Stromal cell of bone marrow (primary cell): ENCODE results near the gene DPAGT1.
"Not testable (repeated sequence)": the region's sequence is repeated elsewhere in the genome, so short reads cannot be mapped to it uniquely, and the experiment has no call there.

Experiments
- DNase-seq: peaks from one replicate; pipeline ENCODE4 v3.0.0-alpha.2; 2012; ENCODE audit warnings: low read depth

Gene DPAGT1

GRCh38 chr11:119101759-119102423 is at the start of gene DPAGT1:
Gene DPAGT1 (minus strand): TSS chr11:119101853. CDS start chr11:119101655, 198 bp downstream.
- DNase-seq, result peak; percentile 96

- DNase-seq, result no peak
Measured at GRCh38 chr11:119149786-119150275, 48.2 kb upstream of the DPAGT1 start.

GRCh38 chr11:119149018-119149785 is 47.5 kb upstream of the DPAGT1 start, which contains the start of gene ABCG4:
Gene ABCG4 (plus strand): TSS chr11:119149052. CDS start chr11:119149966, 914 bp downstream.
- DNase-seq, result no peak

- no peak for DNase-seq
Measured at GRCh38 chr11:119148720-119149017, 47.0 kb upstream of the DPAGT1 start.

DNA sequence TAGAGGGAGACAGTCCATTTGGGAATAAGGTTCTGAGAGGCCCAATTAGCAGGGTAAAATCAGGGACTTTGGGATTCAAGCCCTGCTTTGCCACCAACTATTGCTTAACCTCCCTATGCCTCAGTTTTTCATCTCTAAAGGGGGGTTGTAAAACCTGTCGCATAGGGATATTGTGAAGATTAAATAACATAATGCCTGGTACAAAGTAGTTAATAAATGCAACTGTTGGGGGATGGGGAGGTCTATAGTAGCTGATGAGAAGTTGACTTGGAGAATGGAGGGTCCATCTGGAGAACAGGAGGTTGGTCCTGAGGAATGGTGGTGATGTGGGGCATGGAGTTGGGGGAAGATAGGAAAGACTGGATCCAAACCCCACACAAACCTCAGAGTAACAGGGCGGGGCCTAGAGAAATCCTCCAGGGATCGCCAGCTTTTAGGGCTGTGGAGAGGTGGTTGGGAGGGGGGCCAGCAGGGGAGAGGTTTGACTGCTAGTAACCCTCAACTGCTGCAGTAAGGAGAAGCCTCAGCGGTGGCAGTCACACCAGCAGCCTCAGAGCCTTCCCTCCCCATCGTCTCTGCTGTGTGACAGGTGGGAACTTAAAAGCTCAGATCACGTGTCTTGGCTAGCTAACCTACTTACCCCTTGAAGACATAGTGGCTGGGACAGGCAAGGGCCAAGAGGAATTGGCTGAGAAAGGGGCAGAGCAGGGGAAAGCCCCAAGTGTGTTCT is 46.1 kb upstream of the DPAGT1 start:
- DNase-seq, result no peak

- no peak for DNase-seq
Measured at GRCh38 chr11:119145551-119145950, 43.9 kb upstream of the DPAGT1 start.

DNA sequence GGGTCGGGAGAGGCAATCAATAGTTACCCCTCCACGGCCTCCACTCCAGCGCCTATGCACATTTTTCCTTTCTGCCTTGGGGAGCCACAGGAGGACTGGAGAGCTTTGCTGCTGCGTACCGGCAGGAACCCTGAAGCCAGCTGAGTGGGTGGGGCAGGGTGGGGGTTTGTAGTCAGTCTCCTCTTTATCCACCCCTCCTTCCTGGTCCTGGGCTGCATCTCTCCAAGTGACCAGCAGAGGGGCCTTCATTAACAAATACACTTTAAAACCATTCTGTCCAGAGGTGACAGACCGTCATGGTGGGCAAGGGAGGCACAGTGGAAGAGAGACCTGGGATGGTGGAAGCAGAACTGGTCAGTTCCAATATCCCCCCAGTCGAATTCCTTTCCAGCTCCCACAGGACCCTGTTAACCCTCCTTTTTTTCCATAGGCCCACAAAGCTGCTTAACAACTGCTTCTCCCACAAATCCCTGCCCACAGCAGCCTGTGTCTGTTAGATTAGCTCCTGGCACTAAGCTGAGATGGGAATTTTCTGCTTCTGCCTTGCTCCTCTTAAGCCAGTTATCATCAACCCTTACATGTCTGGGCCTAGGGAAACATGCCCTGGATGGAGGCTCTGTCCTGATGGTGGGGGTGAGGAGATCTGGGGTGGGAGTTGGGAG is 43.3 kb upstream of the DPAGT1 start:
- peak; percentile 21 for DNase-seq

- not testable (repeated sequence) for DNase-seq
Measured at GRCh38 chr11:119139276-119139675, 37.6 kb upstream of the DPAGT1 start.

- no peak for DNase-seq
Measured at GRCh38 chr11:119134389-119134978, 32.8 kb upstream of the DPAGT1 start.

DNA sequence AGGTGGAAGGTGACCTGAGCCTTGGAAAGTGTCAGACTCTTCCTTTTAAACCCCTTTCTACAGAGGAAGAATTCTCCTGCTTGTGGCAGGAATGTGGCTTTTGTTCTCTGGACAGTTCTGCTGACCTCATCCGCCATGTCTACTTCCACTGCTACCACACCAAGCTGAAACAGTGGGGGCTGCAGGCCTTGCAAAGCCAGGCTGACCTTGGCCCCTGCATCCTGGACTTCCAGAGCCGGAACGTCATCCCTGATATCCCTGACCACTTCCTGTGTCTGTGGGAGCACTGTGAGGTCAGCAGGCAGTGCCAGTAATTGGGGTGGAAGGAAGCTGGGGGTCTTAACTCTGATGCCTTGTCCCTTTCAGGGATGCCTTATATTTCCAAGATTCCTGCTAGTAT is 29.0 kb upstream of the DPAGT1 start:
- no peak for DNase-seq

DNA sequence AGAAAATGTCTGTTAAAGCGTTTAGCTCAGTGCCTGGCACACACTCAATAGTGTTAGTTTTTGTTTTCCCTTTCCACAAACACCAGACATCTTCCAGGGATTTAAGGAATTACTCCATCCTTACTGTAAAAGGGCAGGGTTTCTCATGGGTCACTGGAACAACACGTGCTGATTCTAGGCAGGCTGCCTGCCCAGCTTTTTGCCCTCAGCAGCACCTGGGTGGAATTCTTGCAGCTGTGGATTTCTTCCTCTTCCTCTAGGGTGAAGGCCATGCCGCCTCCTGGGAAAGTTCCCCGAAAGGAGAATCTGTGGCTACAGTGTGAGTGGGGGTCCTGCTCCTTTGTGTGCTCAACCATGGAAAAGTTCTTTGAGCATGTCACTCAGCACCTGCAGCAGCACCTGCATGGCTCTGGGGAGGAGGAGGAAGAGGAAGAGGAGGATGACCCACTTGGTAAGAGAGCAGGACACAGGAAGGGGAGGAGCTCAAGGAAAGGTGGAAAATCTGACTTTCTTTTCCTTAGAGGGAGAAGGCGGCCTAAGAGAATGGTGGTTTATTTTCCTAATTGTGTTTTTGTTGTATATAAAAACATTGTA is 25.1 kb upstream of the DPAGT1 start:
- no peak for DNase-seq

- no peak for DNase-seq
Measured at GRCh38 chr11:119125821-119126220, 24.2 kb upstream of the DPAGT1 start.

DNA sequence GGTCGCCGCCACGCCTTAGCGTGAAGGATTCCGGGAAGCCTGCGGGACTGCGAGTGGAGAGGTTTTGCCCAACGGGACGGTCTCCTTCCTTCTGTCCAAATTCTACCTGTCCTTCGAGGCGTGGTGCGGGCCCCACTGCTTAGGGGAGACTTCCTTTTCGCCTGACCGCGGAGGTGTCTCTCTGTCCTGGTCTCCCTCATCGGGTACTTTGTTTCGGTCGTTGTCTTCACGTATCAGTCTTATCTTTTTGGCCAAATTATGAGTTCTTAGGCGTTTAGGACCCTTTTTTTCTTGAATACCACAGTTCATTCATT is 20.1 kb upstream of the DPAGT1 start:
- DNase-seq, result no peak

DNA sequence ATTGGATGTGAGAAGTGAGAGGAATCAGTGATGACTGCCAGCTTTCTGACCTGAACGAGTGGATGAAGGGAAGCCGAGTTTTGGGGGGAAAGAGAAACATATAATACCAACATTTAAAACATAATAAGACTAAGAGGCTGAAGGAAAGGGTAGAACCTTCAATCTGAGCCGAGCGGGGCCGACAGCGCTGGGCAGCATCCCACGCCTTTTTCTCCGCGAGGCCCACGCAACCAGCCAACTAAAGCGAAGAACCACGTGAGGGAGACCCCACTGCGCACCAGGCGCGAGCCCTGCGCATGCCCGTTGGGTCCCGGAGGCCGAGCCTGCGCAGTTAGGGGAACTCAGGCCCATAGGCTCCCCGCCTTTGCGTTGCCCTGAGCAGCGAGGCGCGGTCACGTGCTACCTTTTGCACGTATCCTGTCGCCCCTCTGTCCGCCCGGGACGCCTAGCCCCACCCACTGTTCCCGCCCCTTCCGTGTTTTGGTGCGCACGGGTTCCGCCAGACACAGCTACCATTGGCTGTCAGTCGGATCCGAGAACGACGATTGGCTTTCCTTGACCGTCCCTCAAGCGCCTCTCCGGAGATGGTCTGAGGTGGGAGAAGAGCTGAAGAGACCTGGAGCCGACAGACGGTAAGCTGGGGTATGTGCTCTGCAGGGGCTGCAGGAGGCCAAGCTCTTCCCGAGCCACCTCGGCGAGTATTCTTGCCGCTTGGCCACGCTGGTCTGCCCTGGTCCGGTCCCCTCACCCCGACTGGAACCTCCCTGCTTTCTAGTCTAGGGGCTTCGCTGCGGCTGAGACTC is 19.6 kb upstream of the DPAGT1 start, which contains the start of gene HINFP:
Gene HINFP (plus strand): TSS at position 573 of the 803 bp plus-strand sequence. CDS start 5,365 bp downstream, outside the sequence.
- peak; percentile 98 for DNase-seq

DNA sequence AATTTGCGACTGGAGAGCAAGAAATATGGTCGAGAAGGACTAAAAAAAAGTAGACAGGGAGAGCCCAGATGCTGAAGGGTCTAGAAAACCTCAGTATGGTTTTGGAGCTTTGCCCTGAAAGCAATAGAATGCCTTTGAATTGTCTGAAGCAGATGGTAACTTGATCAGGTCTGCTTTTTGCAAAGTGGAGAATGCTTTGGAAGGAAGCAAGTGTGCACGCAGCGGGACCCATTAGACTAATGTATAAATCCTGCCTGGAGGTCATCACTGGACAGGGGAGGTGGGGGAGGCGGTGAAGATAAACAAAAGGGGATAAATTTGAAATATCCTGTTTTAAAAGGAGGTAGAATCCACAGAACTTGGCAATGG is 19.0 kb upstream of the DPAGT1 start:
- no peak for DNase-seq

DNA sequence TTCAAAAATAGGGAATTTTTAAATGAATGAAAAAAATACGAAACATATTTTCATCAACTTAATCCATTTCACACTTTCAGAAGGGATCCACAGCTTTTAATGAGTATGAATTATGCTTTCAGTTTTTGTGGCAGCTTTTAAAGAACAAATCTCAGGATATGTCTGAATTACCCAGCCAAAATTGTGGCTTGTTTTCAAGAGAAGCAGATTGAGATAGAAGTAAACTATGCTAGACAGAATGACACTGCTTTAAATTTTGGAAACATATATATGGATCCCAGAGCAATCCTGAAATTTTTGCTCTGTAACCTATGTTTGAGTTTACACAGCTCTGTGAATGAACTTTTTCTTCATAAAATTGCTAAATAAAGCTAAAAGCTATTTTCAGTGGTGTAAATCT is 17.3 kb upstream of the DPAGT1 start:
- DNase-seq, result no peak

DNA sequence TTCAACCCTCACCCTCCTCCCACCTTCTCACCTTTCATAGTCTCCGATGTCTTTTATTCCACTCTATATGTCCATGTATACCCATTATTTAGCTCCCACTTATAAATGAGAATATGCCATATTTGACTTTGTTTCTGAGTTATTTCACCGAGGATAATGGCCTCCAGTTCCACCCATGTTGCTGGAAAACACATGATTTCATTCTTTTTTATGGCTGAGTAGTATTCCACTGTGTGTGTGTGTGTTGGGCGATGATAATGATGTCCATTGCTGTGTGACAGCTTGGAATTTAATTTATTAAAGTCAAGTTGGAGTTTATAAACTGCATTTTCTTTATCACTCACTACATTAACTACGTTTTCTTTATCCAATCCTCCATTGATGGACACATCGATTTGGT is 16.6 kb upstream of the DPAGT1 start:
- DNase-seq, result no peak

DNA sequence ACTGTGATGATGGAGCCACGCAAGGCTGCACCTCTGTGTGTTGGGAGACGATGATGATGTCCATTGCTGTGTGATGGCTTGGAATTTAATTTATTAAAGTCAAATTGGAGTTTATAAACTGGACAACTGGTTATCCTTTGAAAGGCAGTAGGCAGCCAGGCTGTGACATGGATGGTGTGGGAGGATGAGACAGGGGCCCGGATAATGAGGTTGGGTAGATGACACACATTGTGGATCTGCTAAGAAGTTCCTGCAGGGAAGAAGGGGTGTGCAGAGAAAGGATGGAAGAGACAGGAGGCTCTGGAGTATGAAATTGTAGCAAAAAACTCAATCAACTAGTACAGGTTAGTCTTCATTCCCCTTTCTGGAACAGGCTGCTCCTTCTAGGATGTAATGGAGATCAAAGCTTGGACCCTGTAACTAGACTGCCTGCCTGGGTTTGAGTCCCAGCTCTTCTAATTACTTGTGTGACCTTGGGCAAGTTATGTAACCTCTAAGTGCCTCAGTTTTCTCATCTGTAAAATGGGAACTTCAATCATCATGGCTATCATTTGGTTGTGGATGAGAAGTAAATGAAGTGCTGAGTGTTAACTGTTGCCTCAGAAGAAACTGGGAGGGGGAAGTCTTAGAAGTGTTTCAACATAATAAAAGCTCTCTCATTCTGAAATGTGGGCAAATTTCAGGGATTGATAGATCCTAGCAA is 15.5 kb upstream of the DPAGT1 start:
- DNase-seq, result no peak

DNA sequence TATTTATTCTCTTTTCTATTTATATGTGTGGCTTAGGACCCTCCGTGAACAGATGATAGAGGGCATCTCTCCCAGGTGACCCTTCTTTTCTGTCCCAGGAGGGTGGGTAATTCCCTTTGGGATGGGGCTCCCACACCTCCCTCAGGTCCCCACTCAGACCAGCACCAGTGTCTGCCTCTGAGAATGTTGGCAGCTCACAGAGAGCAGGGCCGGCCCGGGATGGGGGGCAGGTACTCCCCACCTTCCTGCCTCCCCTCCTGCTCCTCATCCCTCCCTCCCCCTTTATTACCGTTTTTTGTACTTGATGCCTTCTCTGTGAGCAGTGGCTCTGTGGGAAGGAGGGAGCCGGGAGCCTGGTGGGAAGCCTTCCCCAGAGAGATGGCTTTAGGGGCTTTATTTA is 14.9 kb upstream of the DPAGT1 start:
- no peak for DNase-seq

GRCh38 chr11:119116235-119116594 is 14.6 kb upstream of the DPAGT1 start:
- no peak for DNase-seq
